MCF 10A (cell line): ENCODE measurements around the gene GAS2L1. TPM values are rescaled to one million over a fixed set of nuclear protein-coding genes. Genes with fewer than 3 reads are reported as not detected.

ENCODE experiments used
- BruUV-seq: library from RNA; stranded (reverse); fragments of 400-500 nt; replicated peaks from 2 replicates; lab custom pipeline; 2021; lab: Mats Ljungman, UMichigan
- CTCF ChIA-PET: fragments of 300-600 bp; sonication (Branson Sonifier 250); formaldehyde crosslinking; extraction: SDS; loops from one replicate; lab custom pipeline; 2021; ENCODE audit warnings: antibody characterized with exemption, inconsistent platforms; lab: Yijun Ruan, JAX
- POLR2A ChIA-PET: fragments of 300-600, 350-650 bp; sonication (Branson Sonifier 250); formaldehyde crosslinking; extraction: SDS; loops from one replicate; lab custom pipeline; 2020; ENCODE audit warnings: antibody characterized with exemption, inconsistent platforms; lab: Yijun Ruan, JAX
- DNase-seq: peaks from one replicate; pipeline ENCODE4 v3.0.0-alpha.2; 2018; ENCODE audit not compliant: unreplicated experiment
- H3K27ac Mint-ChIP-seq: one replicate; pipeline ENCODE4 v1.8.0; 2022; ENCODE audit warnings: mild to moderate bottlenecking, low read depth, mixed read lengths; ENCODE audit not compliant: unreplicated experiment
- H3K27me3 Mint-ChIP-seq: one replicate; pipeline ENCODE4 v1.8.0; 2022; ENCODE audit warnings: mixed read lengths; ENCODE audit not compliant: insufficient read depth, unreplicated experiment
- H3K36me3 Mint-ChIP-seq: one replicate; pipeline ENCODE4 v1.8.0; 2022; ENCODE audit warnings: mild to moderate bottlenecking, moderate library complexity, mixed read lengths; ENCODE audit not compliant: insufficient read depth, unreplicated experiment
- H3K4me1 Mint-ChIP-seq: one replicate; pipeline ENCODE4 v1.8.0; 2022; ENCODE audit warnings: mixed read lengths; ENCODE audit not compliant: insufficient read depth, unreplicated experiment
- H3K4me3 Mint-ChIP-seq: one replicate; pipeline ENCODE4 v1.8.0; 2022; ENCODE audit warnings: mild to moderate bottlenecking, moderate library complexity, mixed read lengths; ENCODE audit not compliant: unreplicated experiment
- H3K9me3 Mint-ChIP-seq: one replicate; pipeline ENCODE4 v1.8.0; 2022; ENCODE audit warnings: mixed read lengths; ENCODE audit not compliant: unreplicated experiment
- CTCF ChIP-seq: fragments of 200-600 bp; IDR thresholded peaks from one replicate; pipeline ENCODE4 v1.8.0; 2022; ENCODE audit warnings: antibody characterized with exemption, mild to moderate bottlenecking; ENCODE audit not compliant: unreplicated experiment
- intact Hi-C: fragments of 100-400 bp; cut with micrococcal nuclease; formaldehyde crosslinking; loops from 2 replicates; pipeline ENCODE4 v1.14.1; 2022
- total RNA-seq: library from RNA; stranded (reverse); gene quantifications from 2 replicates; pipeline ENCODE4 v1.2.3, GENCODE V29; 2022

GAS2L1 gene
- total RNA-seq, 1 experiment from 2014 or later: 17.2 TPM

GRCh38 chr22:29299136-29299900 lies 7.1 kb upstream of the GAS2L1 start:
- POLR2A ChIA-PET: no interaction called here
- no peak for TF ChIP-seq CTCF
- no TSS peak for BruUV-seq
- DNase-seq: no peak
- no peak overlapping the region for H3K4me3 Mint-ChIP-seq
- CTCF ChIA-PET: interaction anchor here (0.5 to 0.6 kb wide), 2 partner anchors 20 to 517 kb away, joined by 3 read pairs; no protein-coding TSS in a partner anchor
- H3K36me3 Mint-ChIP-seq: peaks cover 68% of the 10 kb centered on the region
- H3K9me3 Mint-ChIP-seq: no peaks in the 10 kb centered on the region
- no peak overlapping the region for H3K27ac Mint-ChIP-seq
- intact Hi-C loops: no loop called here
- H3K27me3 Mint-ChIP-seq: no peaks in the 10 kb centered on the region
- peaks cover 7% of the 10 kb centered on the region for H3K4me1 Mint-ChIP-seq

GRCh38 chr22:29300467-29300806 lies 6.0 kb upstream of the GAS2L1 start:
- intact Hi-C loops: loop anchor here (10.0 kb wide), 1 partner anchor 84 kb away; the partner anchor contains the start of gene AP1B1
- Mint-ChIP-seq H3K27me3 (no peaks in the 10 kb centered on the region), H3K4me1 (peaks cover 7% of the 10 kb centered on the region), H3K9me3 (no peaks in the 10 kb centered on the region), H3K36me3 (peaks cover 57% of the 10 kb centered on the region), H3K27ac (no peak overlapping the region), H3K4me3 (no peak overlapping the region)
- TF ChIP-seq CTCF: no peak
- CTCF ChIA-PET: interaction anchor here (0.6 kb wide), 1 partner anchor 20 kb away, joined by 4 read pairs; no protein-coding TSS in a partner anchor
- POLR2A ChIA-PET: interaction anchor here (0.7 to 1.6 kb wide), 3 partner anchors 10 to 94 kb away, joined by 3 to 5 read pairs (median 4); partner anchors contain the start of gene EMID1
- no peak for DNase-seq
- no TSS peak for BruUV-seq

GRCh38 chr22:29300807-29301601 lies 5.4 kb upstream of the GAS2L1 start:
- Mint-ChIP-seq H3K4me1 (peaks cover 7% of the 10 kb centered on the region), H3K9me3 (no peaks in the 10 kb centered on the region), H3K27me3 (no peaks in the 10 kb centered on the region), H3K4me3 (no peak overlapping the region), H3K27ac (no peak overlapping the region), H3K36me3 (peaks cover 52% of the 10 kb centered on the region)
- POLR2A ChIA-PET: interaction anchor here (0.7 to 1.6 kb wide), 6 partner anchors 10 to 760 kb away, joined by 3 to 5 read pairs (median 4); partner anchors contain the start of genes AP1B1 and EMID1
- peak; percentile 22 for DNase-seq
- intact Hi-C loops: loop anchor here (10.0 kb wide), 1 partner anchor 84 kb away; the partner anchor contains the start of gene AP1B1
- TF ChIP-seq CTCF: no peak
- no TSS peak for BruUV-seq
- CTCF ChIA-PET: interaction anchor here (0.6 to 0.7 kb wide), 2 partner anchors 20 to 293 kb away, joined by 4 to 5 read pairs; no protein-coding TSS in a partner anchor
